GM18867 (cell line): ENCODE measurements around the gene LAMA4.
A peak's percentile ranks its signal among the peaks of the same experiment; 100 is the strongest.

Experiments used
- ATAC-seq: cut with Tn5 transposase; IDR thresholded peaks from one replicate; pipeline ENCODE4 v1.9.1; 2021; ENCODE audit warnings: mild to moderate bottlenecking, moderate library complexity; ENCODE audit not compliant: unreplicated experiment

Gene LAMA4, protein sequence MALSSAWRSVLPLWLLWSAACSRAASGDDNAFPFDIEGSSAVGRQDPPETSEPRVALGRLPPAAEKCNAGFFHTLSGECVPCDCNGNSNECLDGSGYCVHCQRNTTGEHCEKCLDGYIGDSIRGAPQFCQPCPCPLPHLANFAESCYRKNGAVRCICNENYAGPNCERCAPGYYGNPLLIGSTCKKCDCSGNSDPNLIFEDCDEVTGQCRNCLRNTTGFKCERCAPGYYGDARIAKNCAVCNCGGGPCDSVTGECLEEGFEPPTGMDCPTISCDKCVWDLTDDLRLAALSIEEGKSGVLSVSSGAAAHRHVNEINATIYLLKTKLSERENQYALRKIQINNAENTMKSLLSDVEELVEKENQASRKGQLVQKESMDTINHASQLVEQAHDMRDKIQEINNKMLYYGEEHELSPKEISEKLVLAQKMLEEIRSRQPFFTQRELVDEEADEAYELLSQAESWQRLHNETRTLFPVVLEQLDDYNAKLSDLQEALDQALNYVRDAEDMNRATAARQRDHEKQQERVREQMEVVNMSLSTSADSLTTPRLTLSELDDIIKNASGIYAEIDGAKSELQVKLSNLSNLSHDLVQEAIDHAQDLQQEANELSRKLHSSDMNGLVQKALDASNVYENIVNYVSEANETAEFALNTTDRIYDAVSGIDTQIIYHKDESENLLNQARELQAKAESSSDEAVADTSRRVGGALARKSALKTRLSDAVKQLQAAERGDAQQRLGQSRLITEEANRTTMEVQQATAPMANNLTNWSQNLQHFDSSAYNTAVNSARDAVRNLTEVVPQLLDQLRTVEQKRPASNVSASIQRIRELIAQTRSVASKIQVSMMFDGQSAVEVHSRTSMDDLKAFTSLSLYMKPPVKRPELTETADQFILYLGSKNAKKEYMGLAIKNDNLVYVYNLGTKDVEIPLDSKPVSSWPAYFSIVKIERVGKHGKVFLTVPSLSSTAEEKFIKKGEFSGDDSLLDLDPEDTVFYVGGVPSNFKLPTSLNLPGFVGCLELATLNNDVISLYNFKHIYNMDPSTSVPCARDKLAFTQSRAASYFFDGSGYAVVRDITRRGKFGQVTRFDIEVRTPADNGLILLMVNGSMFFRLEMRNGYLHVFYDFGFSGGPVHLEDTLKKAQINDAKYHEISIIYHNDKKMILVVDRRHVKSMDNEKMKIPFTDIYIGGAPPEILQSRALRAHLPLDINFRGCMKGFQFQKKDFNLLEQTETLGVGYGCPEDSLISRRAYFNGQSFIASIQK (N-terminal part only)

GRCh38 chr6:112253841-112254816 is at the start of gene LAMA4:
TSS of gene LAMA4 (minus strand) at chr6:112254567. CDS start at chr6:112254150, 417 bp downstream.
- no peak for ATAC-seq

GRCh38 chr6:112302142-112302705 is 47.9 kb upstream of the LAMA4 start:
- no peak for ATAC-seq

DNA sequence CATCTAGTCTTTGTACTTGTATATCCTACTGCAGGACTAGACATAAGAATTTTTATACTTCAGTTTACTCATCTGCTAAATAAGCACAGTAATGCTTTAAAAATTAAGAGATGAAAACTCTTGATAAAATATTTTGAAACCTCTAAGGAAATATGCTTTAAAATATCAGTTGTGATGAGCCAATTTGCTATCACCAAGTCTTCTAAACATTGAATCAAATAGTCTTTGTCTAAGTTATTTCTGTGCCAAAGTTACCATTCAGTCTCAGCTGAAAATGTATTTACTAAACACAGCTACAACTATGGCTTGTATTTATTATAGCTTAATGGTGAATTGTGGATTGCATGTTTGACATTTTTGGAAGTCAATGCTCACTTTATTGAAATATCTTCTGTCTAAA is 46.5 kb upstream of the LAMA4 start:
- no peak for ATAC-seq

GRCh38 chr6:112298816-112299281 is 44.5 kb upstream of the LAMA4 start:
- no peak for ATAC-seq

GRCh38 chr6:112298021-112298745 is 43.8 kb upstream of the LAMA4 start:
- ATAC-seq: no peak

- no peak for ATAC-seq
Observed at GRCh38 chr6:112296694-112297093, 42.3 kb upstream of the LAMA4 start.

DNA sequence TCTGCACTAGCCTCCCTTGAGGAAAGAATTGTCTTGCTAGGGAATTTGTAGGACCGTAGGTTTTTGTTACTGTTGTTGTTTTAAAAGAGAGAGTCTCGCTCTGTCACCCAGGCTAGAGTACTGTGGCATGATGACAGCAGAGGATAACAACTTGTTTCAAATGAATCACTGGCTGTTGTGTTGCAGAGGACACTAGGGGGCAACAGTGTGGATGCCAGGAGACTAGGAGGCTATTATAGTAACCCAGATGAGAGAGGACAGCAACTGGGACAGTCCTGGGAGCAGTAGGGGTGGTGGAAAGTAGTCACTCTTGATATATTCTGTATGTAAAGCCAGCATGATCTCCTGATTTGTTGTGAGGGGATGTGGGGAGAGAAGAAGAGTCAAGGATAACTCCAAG is 41.8 kb upstream of the LAMA4 start:
- ATAC-seq: peak; percentile 72

DNA sequence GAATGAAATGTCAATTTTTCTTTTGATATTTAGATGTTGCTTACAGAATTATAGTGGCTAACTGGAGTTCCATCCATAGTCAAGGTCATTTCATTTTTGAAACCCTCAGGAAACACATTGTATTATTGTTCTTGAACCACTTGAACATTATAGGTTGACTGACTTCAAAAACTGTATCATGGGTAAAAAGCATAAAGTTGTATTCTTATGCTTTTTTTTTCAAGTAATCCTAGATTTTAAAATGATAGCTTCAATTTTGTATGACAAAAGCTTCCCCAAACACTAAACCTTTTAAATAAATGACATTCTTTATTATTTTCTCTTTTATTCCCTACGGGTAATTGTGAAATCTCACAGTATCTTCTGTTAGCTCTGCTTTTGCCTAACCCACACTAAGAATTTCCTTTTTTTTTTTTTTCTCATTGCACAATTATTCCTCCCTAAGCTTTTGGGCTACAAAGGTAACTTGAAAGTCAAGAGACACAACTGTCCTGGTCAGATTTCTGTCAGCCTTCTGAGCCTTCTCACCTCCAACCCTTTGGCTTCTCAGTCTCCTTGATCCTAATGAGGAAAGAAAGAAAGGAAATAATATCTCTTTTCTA is 36.9 kb upstream of the LAMA4 start:
- no peak for ATAC-seq

DNA sequence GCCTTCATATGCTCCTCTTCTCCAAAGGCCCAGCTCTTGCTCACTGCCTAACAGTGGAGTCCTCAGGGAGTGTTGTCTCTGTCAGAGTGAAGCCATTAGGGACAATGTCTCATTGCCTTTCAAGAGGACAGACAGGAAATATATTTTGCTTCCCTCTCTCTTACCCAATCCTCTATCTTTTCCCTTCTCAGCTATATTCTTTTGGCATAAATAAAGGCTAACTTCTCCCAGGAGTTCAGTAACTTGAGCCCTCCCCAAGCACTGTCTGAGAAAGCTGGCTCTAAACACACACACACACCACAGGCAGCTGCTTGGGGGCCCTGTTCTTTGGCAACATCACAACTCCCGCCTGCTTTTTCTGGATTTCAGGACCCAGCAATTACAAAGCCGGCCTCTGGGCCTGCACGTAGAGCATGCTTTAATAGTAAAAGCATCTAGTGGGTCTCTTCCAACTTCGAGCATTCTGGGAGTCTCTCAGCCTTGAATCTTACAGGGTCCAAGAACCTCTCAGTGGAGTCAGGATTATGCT is 34.7 kb upstream of the LAMA4 start:
- no peak for ATAC-seq

GRCh38 chr6:112288475-112288874 is 34.1 kb upstream of the LAMA4 start:
- ATAC-seq: no peak

DNA sequence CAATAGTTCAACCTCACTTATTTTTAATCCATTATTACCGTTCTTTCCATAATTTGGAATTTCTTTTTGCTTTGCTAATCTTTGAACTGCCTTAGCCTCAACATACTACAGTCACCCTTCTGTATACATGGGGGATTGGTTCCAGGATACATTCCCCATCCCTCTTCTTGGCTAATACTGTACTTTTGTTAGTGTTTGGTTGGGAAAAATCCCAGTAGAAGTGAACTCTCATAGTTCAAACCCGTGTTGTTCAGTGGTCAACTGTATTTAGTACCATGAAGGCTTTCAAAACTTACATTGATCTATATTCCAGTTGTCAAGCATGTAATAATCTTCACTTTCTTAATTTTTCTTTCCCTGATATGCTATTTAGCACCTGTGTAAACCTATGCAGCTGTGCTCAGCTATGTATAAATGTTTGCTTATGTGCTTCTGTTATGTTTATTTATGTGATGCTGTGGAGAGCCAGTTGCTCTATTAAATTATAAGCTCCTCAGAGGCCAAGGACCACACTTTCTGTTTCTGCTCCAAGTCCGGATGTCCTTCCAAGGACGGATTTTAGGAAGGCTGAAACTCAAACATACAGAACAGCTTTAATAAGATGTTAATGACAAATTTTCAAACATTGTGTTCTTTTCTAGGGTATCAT is 33.3 kb upstream of the LAMA4 start:
- ATAC-seq: no peak

GRCh38 chr6:112286500-112287144 is 32.3 kb upstream of the LAMA4 start:
- ATAC-seq: no peak

DNA sequence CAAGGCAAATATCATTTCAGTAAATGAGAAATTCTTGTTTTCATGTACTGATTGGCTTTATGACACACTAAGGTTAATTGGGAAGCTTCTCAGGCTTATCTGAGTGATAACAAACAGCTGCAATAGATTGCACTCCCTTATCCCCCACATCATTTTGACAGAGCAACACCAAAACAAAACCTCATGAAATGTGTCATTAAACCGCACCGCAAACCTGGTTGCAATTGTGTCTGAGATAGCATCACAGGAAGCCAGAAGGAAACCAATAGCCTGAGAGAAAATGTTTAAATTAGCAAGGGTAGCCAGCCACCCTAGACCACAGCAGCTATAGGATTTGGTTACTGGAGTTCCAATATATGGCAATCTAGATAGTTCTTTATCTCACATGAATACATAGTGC is 31.6 kb upstream of the LAMA4 start:
- ATAC-seq: peak; percentile 94

- no peak for ATAC-seq
Observed at GRCh38 chr6:112284603-112285002, 30.2 kb upstream of the LAMA4 start.

DNA sequence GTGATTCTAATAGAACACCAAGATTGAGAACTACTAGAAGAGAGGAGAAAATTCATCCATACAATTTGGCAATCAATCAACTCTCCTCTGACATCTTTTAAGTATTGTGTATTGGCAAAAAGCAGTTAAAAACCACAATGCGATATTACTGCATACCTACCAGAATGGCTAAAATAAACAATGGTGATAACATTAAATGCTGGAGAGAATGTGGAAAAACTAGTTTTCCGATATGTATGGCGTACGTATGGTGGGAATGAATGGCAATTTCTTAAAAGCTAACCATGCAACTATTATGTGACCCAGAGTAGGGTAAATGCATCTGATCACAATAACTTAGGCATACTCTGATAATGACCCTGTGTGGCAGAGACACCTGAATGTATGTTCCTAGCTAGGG is 29.3 kb upstream of the LAMA4 start:
- ATAC-seq: no peak

DNA sequence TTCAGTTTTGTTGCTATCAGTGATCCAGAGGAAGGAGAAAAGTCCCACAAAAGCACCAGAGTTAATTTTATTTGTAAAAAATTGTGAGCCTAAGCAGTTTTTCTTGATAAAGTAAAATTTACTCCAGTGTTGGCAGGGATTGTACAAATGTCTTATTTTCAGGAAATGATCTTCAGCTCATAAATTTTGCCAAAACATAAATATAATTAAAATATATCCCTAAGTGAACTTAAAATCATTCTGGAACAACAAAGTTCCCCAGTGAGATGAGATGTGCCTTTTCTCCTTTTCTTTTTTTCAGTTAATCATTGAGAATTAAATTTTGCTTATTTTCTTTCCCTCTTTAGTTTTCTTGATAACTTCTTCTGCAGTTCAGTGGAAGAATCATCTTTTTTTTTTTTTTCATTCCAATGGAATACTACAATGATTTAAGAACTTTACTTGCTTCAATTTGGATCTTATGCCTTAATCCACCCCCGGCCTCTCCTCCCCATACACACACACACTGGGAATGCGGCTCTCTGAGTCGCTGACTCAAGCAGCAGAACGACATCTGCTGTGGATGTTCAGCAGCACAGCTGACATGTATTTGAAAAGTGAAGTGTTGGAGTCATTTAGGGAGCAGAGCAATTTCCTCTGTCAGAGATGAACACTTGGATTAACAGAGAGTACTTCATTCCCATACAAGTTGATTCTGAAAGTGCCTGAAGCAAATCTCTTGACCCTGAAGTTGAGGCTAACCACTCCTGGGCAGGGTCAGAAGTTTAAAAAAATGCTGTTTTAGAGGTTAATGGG is 27.7 kb upstream of the LAMA4 start:
- ATAC-seq: no peak
